ENCODE measurements around the gene ARPP21. TPM values are rescaled to one million over a fixed set of nuclear protein-coding genes. Genes with fewer than 3 reads are reported as not detected.

Gene ARPP21
- total RNA-seq, 4 donors from 2014 or later: under 0.01 to 0.33 (median 0.13) TPM; not detected in 1

DNA sequence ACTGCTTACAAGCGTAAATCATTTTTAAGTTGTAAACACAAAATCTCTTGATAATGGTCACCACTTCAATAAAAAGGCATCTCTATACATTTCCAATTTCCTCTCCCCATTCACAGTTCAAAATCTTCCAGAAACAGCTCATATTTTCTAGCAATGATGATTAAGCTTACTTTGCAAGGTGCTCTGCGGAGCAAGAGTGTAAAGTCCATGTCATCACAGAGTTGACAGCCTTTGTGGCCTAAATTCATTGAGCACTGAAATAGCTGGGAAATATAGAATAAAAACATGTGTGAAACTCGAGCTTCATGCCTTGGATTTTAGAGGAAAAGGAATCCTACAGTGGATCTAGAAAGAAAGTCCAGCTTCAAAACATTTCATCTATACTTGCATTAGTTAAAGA, 41.8 kb upstream of the ARPP21 start:
- Histone ChIP-seq H3K27me3 (no peaks in the 10 kb centered on the region), H3K4me3 (no peak overlapping the region), H3K4me1 (no peaks in the 10 kb centered on the region), H3K36me3 (no peaks in the 10 kb centered on the region), H3K27ac (replicated peaks in 1 of 4) (no peak overlapping the region), H3K9me3 (no peaks in the 10 kb centered on the region)
- no peak for TF ChIP-seq EP300 (IDR thresholded peaks at IDR 0.05)
- no peak for TF ChIP-seq POLR2A (IDR thresholded peaks at IDR 0.05; ENCODE audit: low read depth)
- no peak for TF ChIP-seq POLR2AphosphoS5 (IDR thresholded peaks at IDR 0.05)
- TF ChIP-seq CTCF (IDR thresholded peaks at IDR 0.05): no peak
- no peak for DNase-seq (ENCODE audit: extremely low spot score)
- intact Hi-C loops (cut with DNase I): no loop called here
- WGBS: 77% methylated on average over 3 of the region's 3 CpGs

- H3K27ac ChIP-seq (replicated peaks in 1 of 4): no peak overlapping the region
- 89% methylated on average over 1 of the region's 1 CpG for WGBS
- DNase-seq (ENCODE audit: extremely low spot score): no peak
- H3K4me3 ChIP-seq: no peak overlapping the region
- H3K36me3 ChIP-seq: no peaks in the 10 kb centered on the region
- no peaks in the 10 kb centered on the region for H3K9me3 ChIP-seq
- no peaks in the 10 kb centered on the region for H3K4me1 ChIP-seq
- H3K27me3 ChIP-seq: no peaks in the 10 kb centered on the region
- intact Hi-C loops (cut with DNase I): no loop called here
- TF ChIP-seq POLR2A (IDR thresholded peaks at IDR 0.05; ENCODE audit: low read depth): no peak
- no peak for TF ChIP-seq POLR2AphosphoS5 (IDR thresholded peaks at IDR 0.05)
- TF ChIP-seq CTCF (IDR thresholded peaks at IDR 0.05): no peak
- no peak for TF ChIP-seq EP300 (IDR thresholded peaks at IDR 0.05)
Observed at GRCh38 chr3:35598804-35599203, 40.5 kb upstream of the ARPP21 start.

- DNase-seq (ENCODE audit: extremely low spot score): no peak
- no peaks in the 10 kb centered on the region for H3K36me3 ChIP-seq
- H3K4me1 ChIP-seq: no peaks in the 10 kb centered on the region
- no peaks in the 10 kb centered on the region for H3K27me3 ChIP-seq
- no peaks in the 10 kb centered on the region for H3K9me3 ChIP-seq
- no peak overlapping the region for H3K27ac ChIP-seq (replicated peaks in 1 of 4)
- intact Hi-C loops (cut with DNase I): no loop called here
- H3K4me3 ChIP-seq: no peak overlapping the region
- TF ChIP-seq EP300 (IDR thresholded peaks at IDR 0.05) (no peak), POLR2AphosphoS5 (IDR thresholded peaks at IDR 0.05) (no peak), CTCF (IDR thresholded peaks at IDR 0.05) (no peak)
Observed at GRCh38 chr3:35601959-35602358, 37.4 kb upstream of the ARPP21 start.

GRCh38 chr3:35602395-35602936, 36.9 kb upstream of the ARPP21 start:
- TF ChIP-seq CTCF (IDR thresholded peaks at IDR 0.05) (no peak), POLR2A (IDR thresholded peaks at IDR 0.05; ENCODE audit: low read depth) (no peak), EP300 (IDR thresholded peaks at IDR 0.05) (no peak), POLR2AphosphoS5 (IDR thresholded peaks at IDR 0.05) (no peak)
- Histone ChIP-seq H3K4me1 (no peaks in the 10 kb centered on the region), H3K27ac (replicated peaks in 1 of 4) (no peak overlapping the region), H3K9me3 (no peaks in the 10 kb centered on the region), H3K36me3 (no peaks in the 10 kb centered on the region), H3K4me3 (no peak overlapping the region), H3K27me3 (no peaks in the 10 kb centered on the region)
- intact Hi-C loops (cut with DNase I): no loop called here
- 76% methylated on average over 7 of the region's 7 CpGs for WGBS
- DNase-seq (ENCODE audit: extremely low spot score): no peak

DNA sequence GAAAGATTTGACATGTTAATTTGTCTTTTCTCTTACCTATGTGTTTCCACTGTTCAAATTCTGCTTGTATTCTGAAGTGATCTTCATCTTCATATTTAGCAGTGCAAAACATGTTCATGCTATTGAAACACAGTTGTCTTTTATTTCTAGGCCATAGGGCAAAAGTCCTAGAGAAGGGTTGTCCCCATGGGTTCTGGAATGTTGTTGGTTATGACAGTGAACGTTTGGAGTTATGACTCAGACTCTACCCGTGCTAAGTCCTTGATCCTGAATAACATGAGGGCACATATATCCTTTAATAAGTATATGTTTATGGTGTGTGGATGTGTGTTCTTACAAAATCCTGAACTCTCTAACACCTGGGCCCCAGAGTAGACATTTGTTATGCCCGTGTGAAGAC, 23.0 kb upstream of the ARPP21 start:
- no peaks in the 10 kb centered on the region for H3K27me3 ChIP-seq
- H3K4me3 ChIP-seq: no peak overlapping the region
- no peak overlapping the region for H3K27ac ChIP-seq (replicated peaks in 1 of 4)
- no peak for TF ChIP-seq EP300 (IDR thresholded peaks at IDR 0.05)
- TF ChIP-seq POLR2AphosphoS5 (IDR thresholded peaks at IDR 0.05): no peak
- no peak for TF ChIP-seq POLR2A (IDR thresholded peaks at IDR 0.05; ENCODE audit: low read depth)
- no peak for TF ChIP-seq CTCF (IDR thresholded peaks at IDR 0.05)
- intact Hi-C loops (cut with DNase I): no loop called here
- no peaks in the 10 kb centered on the region for H3K9me3 ChIP-seq
- DNase-seq (ENCODE audit: extremely low spot score): no peak
- H3K4me1 ChIP-seq: no peaks in the 10 kb centered on the region
- WGBS: 73% methylated on average over 3 of the region's 3 CpGs
- H3K36me3 ChIP-seq: no peaks in the 10 kb centered on the region
